B cell (primary cell): ENCODE results near the gene RSPH3. TPM values are rescaled to one million over a fixed set of nuclear protein-coding genes. Genes with fewer than 3 reads are reported as not detected.
"Not testable (repeated sequence)": the region's sequence is repeated elsewhere in the genome, so short reads cannot be mapped to it uniquely, and the experiment has no call there.

Source experiments
- ATAC-seq: fragments of 200-7000 bp; cut with Tn5 transposase; one replicate; pipeline ENCODE4 v1.10.0; 2021; ENCODE audit warnings: low read depth, mild to moderate bottlenecking, moderate number of reproducible peaks, moderate library complexity
- CTCF ChIA-PET: fragments of 350-600 bp; sonication (Branson Sonifier 250); formaldehyde crosslinking; loops from one replicate; lab custom pipeline; 2021; ENCODE audit warnings: antibody characterized with exemption, inconsistent platforms; lab: Charles Lee
- POLR2A ChIA-PET: fragments of 350-600 bp; sonication (Branson Sonifier 250); formaldehyde crosslinking; loops from one replicate; lab custom pipeline; 2021; ENCODE audit warnings: antibody characterized with exemption; lab: Charles Lee
- DNase-seq: peaks from one replicate; pipeline ENCODE4 v3.0.0; 2013
- H2AFZ ChIP-seq: 2 replicates; pipeline ENCODE4 v1.6.1; 2012; ENCODE audit warnings: mild to moderate bottlenecking, low read depth, low read length; ENCODE audit not compliant: insufficient read depth, poor library complexity, severe bottlenecking
- H3K27ac ChIP-seq, 2 donors: 1 replicate in 1 of 2; 2 replicates in 1 of 2; pipeline ENCODE4 v1.5.1; 2012 to 2013; ENCODE audit warnings: low read length in 2 of 2, mild to moderate bottlenecking in 2 of 2, moderate library complexity in 1 of 2
- H3K27me3 ChIP-seq, 4 experiments: fragments of 200-600 bp in 1 of 4; sonication (generic) in 1 of 4; replicated peaks in 1 of 4; 1 replicate in 2 of 4; 2 replicates in 2 of 4; pipeline versions ENCODE4 v1.6.1 to v1.7.0; 2013 to 2016; ENCODE audit warnings: low read length in 3 of 4, mild to moderate bottlenecking in 2 of 4, mixed read lengths in 1 of 4, moderate library complexity in 1 of 4; ENCODE audit not compliant: insufficient read depth in 4 of 4, control insufficient read depth in 3 of 4; ENCODE audit errors: control extremely low read depth in 1 of 4
- H3K36me3 ChIP-seq, 2 experiments: replicated peaks in 1 of 2; 1 replicate in 1 of 2; 2 replicates in 1 of 2; pipeline versions ENCODE4 v1.6.1 to v1.7.1; 2013; ENCODE audit warnings: low read length in 1 of 2; ENCODE audit not compliant: insufficient read depth in 2 of 2, control insufficient read depth in 1 of 2; ENCODE audit errors: control extremely low read depth in 1 of 2, extremely low read depth in 1 of 2
- H3K4me1 ChIP-seq, 2 donors: fragments of 200-600 bp in 1 of 2; sonication (generic) in 1 of 2; 1 replicate in 1 of 2; 2 replicates in 1 of 2; pipeline versions ENCODE4 v1.5.1 to v1.6.1; 2013 to 2017; ENCODE audit warnings: low read length in 2 of 2; ENCODE audit not compliant: control insufficient read depth in 2 of 2, insufficient read depth in 2 of 2
- H3K4me2 ChIP-seq: replicated peaks from 2 replicates; pipeline ENCODE3; 2012; ENCODE audit warnings: mild to moderate bottlenecking, low read depth, low read length; ENCODE audit not compliant: poor library complexity, severe bottlenecking
- H3K4me3 ChIP-seq, 5 experiments: fragments of 200-600 bp in 1 of 5; sonication (generic) in 1 of 5; 1 replicate in 3 of 5; 2 replicates in 2 of 5; pipeline versions ENCODE4 v1.5.1 to v1.7.0; 2011 to 2016; ENCODE audit warnings: low read length in 4 of 5, mild to moderate bottlenecking in 4 of 5, low read depth in 2 of 5, control low read depth in 1 of 5, moderate library complexity in 1 of 5; ENCODE audit not compliant: insufficient read depth in 1 of 5; ENCODE audit errors: control extremely low read depth in 1 of 5, extremely low read depth in 1 of 5
- H3K79me2 ChIP-seq: fragments of 200-600 bp; sonication (generic); one replicate; pipeline ENCODE4 v1.6.0; 2016; ENCODE audit warnings: low read length; ENCODE audit not compliant: control insufficient read depth, insufficient read depth
- H3K9ac ChIP-seq: fragments of 200-600 bp; sonication (generic); 2 replicates; pipeline ENCODE4 v1.6.1; 2017; ENCODE audit warnings: mild to moderate bottlenecking, low read length, moderate library complexity
- H3K9me3 ChIP-seq, 3 donors: one replicate each; pipeline versions ENCODE4 v1.6.1 to v1.7.1; 2013; ENCODE audit warnings: low read length in 2 of 3; ENCODE audit not compliant: control insufficient read depth in 2 of 3, insufficient read depth in 1 of 3; ENCODE audit errors: control extremely low read depth in 1 of 3
- H4K20me1 ChIP-seq: 2 replicates; pipeline ENCODE4 v1.6.0; 2012; ENCODE audit warnings: mild to moderate bottlenecking, low read length; ENCODE audit not compliant: insufficient read depth, control insufficient read depth, poor library complexity, severe bottlenecking
- H3K27ac Mint-ChIP-seq: one replicate; pipeline ENCODE4 v1.8.0; 2021; ENCODE audit warnings: mixed read lengths
- H3K27me3 Mint-ChIP-seq: one replicate; pipeline ENCODE4 v1.8.0; 2021; ENCODE audit warnings: mixed read lengths
- H3K4me1 Mint-ChIP-seq: one replicate; pipeline ENCODE4 v1.8.0; 2021; ENCODE audit warnings: mixed read lengths
- H3K4me3 Mint-ChIP-seq: one replicate; pipeline ENCODE4 v1.8.0; 2021; ENCODE audit warnings: mixed read lengths
- H3K9me3 Mint-ChIP-seq: one replicate; pipeline ENCODE4 v1.8.0; 2022; ENCODE audit warnings: mixed read lengths; ENCODE audit not compliant: insufficient read depth
- EZH2 ChIP-seq: IDR thresholded peaks from 2 replicates; pipeline ENCODE4 v1.6.1; 2012; ENCODE audit warnings: borderline replicate concordance, low read depth, mild to moderate bottlenecking, moderate library complexity, low read length; ENCODE audit not compliant: insufficient read depth, poor library complexity, severe bottlenecking
- WGBS: methylation state at CpG from one replicate; pipeline ENCODE4 v1.1.5; 2013; ENCODE audit warnings: missing lambda C conversion rate; ENCODE audit not compliant: insufficient coverage; 5-methylcytosine and 5-hydroxymethylcytosine counted together
- intact Hi-C: fragments of 100-400 bp; cut with micrococcal nuclease; formaldehyde crosslinking; loops from one replicate; pipeline ENCODE4 v1.10.0; 2022
- polyA plus RNA-seq: library from polyadenylated mRNA; depleted of rRNA; stranded (reverse); fragments of >200 nt; gene quantifications from 2 replicates; pipeline ENCODE4 v1.2.3, GENCODE V29; 2012
- total RNA-seq, 2 donors: library from RNA; stranded (reverse); fragments of 120-200 nt in 1 of 2; gene quantifications; 1 replicate in 1 of 2; 2 replicates in 1 of 2; pipeline versions ENCODE4 v1.2.3 to v1.2.4, GENCODE V29; 2013 to 2022
- TF ChIP-seq, protein P1 (sequence below): fragments of 200-600 bp; IDR thresholded peaks from one replicate; pipeline ENCODE4 v1.8.0; 2022; ENCODE audit warnings: antibody characterized with exemption, mild to moderate bottlenecking

Gene RSPH3
- total and polyA plus RNA-seq, 2 donors (not counting 1 experiment from before 2014, with no cell fraction given): 0.82 to 3.4 TPM

- ATAC-seq (no peak), DNase-seq (no peak)
- H3K4me3 Mint-ChIP-seq: no peak overlapping the region
- H3K4me3 ChIP-seq: no peak overlapping the region
- peaks cover 5% of the 10 kb centered on the region for H3K9me3 Mint-ChIP-seq
- ChIA-PET CTCF (interaction anchor here (0.9 to 2.0 kb wide), 4 partner anchors 9 to 143 kb away, joined by 3 to 6 read pairs (median 4); partner anchors contain the start of gene RSPH3), POLR2A (interaction anchor here (1.2 kb wide), 1 partner anchor 220 kb away, joined by 3 read pairs; no protein-coding TSS in a partner anchor)
- H3K27ac ChIP-seq: no peak overlapping the region
- intact Hi-C loops: no loop called here
- peaks cover 0 to 13% (median 8%) of the 10 kb centered on the region in 3 donors for H3K9me3 ChIP-seq
- H3K36me3 ChIP-seq: no peaks in the 10 kb centered on the region
- no peaks in the 10 kb centered on the region for H3K4me1 ChIP-seq
- H3K27ac Mint-ChIP-seq: no peak overlapping the region
- H3K79me2 ChIP-seq: no peaks in the 10 kb centered on the region
- H3K27me3 Mint-ChIP-seq: no peaks in the 10 kb centered on the region
- no peak overlapping the region for H3K9ac ChIP-seq
- no peaks in the 10 kb centered on the region for H3K27me3 ChIP-seq
- H4K20me1 ChIP-seq: no peaks in the 10 kb centered on the region
- H3K4me2 ChIP-seq: no peak overlapping the region
- H3K4me1 Mint-ChIP-seq: no peaks in the 10 kb centered on the region
- TF ChIP-seq EZH2: no peak
- TF ChIP-seq, protein P1, sequence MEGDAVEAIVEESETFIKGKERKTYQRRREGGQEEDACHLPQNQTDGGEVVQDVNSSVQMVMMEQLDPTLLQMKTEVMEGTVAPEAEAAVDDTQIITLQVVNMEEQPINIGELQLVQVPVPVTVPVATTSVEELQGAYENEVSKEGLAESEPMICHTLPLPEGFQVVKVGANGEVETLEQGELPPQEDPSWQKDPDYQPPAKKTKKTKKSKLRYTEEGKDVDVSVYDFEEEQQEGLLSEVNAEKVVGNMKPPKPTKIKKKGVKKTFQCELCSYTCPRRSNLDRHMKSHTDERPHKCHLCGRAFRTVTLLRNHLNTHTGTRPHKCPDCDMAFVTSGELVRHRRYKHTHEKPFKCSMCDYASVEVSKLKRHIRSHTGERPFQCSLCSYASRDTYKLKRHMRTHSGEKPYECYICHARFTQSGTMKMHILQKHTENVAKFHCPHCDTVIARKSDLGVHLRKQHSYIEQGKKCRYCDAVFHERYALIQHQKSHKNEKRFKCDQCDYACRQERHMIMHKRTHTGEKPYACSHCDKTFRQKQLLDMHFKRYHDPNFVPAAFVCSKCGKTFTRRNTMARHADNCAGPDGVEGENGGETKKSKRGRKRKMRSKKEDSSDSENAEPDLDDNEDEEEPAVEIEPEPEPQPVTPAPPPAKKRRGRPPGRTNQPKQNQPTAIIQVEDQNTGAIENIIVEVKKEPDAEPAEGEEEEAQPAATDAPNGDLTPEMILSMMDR: no peak
- WGBS: 100% methylated on average over 1 of the region's 2 CpGs
- H2AFZ ChIP-seq: no peak overlapping the region
Measured at GRCh38 chr6:158991017-158991723, 8.8 kb downstream of the RSPH3 start.

DNA sequence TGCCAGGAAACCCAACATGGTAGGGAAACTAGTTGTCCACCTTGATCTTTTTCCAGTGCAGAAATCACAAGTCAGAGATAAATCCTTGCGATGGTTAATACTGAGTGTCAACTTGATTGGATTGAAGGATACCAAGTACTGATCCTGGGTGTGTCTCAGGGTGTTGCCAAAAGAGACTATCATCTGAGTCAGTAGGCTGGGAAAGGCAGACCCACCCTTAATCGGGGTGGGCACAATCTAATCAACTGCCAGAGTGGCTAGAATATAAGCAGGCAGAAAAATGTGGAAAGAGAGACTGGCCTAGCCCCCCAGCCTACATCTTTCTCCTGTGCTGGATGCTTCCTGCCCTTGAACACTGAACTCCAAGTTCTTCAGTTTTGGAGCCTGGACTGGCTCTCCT is 10.3 kb downstream of the RSPH3 start:
- H3K27me3 ChIP-seq, H3K4me1 ChIP-seq, ATAC-seq, H3K4me2 ChIP-seq, H3K27ac Mint-ChIP-seq, H3K4me3 Mint-ChIP-seq, H3K27ac ChIP-seq, H3K79me2 ChIP-seq, DNase-seq, H3K4me1 Mint-ChIP-seq, H3K4me3 ChIP-seq, H3K36me3 ChIP-seq, H2AFZ ChIP-seq, H3K9ac ChIP-seq, POLR2A ChIA-PET, H3K27me3 Mint-ChIP-seq, intact Hi-C loops, H4K20me1 ChIP-seq, H3K9me3 Mint-ChIP-seq: not testable (repeated sequence)
- CTCF ChIA-PET: interaction anchor here (2.0 kb wide), 1 partner anchor 10 kb away, joined by 5 read pairs; the partner anchor contains the start of gene RSPH3
- WGBS: 100% methylated on average over 1 of the region's 2 CpGs
- H3K9me3 ChIP-seq: peaks cover 0 to 13% (median 8%) of the 10 kb centered on the region in 3 donors
